Measurements from ENCODE around the gene LRIG2.
"Not testable (repeated sequence)": the region's sequence is repeated elsewhere in the genome, so short reads cannot be mapped to it uniquely, and the experiment has no call there.

DNA sequence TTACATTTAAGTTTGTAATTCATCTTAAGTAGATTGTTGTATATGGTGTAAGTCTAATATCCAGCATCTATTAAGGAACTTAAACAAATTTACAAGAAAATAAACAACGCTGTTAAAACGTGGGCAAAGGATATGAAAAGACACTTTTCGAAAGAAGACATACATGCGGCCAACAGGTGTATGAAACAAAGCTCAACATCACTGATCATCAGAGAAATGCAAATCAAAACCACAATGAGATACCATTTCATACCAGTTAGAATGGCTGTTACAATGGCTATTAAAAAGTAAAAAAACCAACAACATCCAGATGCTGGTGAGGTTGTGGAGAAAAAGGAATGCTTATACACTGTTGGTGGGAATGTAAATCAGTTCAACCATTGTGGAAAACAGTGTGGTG lies 77.5 kb downstream of the LRIG2 start:
- TF ChIP-seq, protein P1, sequence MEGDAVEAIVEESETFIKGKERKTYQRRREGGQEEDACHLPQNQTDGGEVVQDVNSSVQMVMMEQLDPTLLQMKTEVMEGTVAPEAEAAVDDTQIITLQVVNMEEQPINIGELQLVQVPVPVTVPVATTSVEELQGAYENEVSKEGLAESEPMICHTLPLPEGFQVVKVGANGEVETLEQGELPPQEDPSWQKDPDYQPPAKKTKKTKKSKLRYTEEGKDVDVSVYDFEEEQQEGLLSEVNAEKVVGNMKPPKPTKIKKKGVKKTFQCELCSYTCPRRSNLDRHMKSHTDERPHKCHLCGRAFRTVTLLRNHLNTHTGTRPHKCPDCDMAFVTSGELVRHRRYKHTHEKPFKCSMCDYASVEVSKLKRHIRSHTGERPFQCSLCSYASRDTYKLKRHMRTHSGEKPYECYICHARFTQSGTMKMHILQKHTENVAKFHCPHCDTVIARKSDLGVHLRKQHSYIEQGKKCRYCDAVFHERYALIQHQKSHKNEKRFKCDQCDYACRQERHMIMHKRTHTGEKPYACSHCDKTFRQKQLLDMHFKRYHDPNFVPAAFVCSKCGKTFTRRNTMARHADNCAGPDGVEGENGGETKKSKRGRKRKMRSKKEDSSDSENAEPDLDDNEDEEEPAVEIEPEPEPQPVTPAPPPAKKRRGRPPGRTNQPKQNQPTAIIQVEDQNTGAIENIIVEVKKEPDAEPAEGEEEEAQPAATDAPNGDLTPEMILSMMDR (IDR thresholded peaks at IDR 0.05), result not testable (repeated sequence)
- TF ChIP-seq EMX1 (CRISPR knock-in tag; IDR thresholded peaks at IDR 0.05); ZNF317 (CRISPR knock-in tag; IDR thresholded peaks at IDR 0.05; ENCODE audit: borderline replicate concordance, low read depth); SP1 (CRISPR knock-in tag; conservative IDR thresholded peaks at IDR 0.05); CREB1 (CRISPR knock-in tag; IDR thresholded peaks at IDR 0.05); GABPB1 (CRISPR knock-in tag; IDR thresholded peaks at IDR 0.05): not testable (repeated sequence)
- TF ChIP-seq, protein P2, sequence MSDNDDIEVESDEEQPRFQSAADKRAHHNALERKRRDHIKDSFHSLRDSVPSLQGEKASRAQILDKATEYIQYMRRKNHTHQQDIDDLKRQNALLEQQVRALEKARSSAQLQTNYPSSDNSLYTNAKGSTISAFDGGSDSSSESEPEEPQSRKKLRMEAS (CRISPR knock-in tag; IDR thresholded peaks at IDR 0.05), result not testable (repeated sequence)
- TF ChIP-seq, protein P3, sequence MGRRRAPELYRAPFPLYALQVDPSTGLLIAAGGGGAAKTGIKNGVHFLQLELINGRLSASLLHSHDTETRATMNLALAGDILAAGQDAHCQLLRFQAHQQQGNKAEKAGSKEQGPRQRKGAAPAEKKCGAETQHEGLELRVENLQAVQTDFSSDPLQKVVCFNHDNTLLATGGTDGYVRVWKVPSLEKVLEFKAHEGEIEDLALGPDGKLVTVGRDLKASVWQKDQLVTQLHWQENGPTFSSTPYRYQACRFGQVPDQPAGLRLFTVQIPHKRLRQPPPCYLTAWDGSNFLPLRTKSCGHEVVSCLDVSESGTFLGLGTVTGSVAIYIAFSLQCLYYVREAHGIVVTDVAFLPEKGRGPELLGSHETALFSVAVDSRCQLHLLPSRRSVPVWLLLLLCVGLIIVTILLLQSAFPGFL (CRISPR knock-in tag; IDR thresholded peaks at IDR 0.05; ENCODE audit: borderline replicate concordance), result not testable (repeated sequence)
- TF ChIP-seq, protein P4, sequence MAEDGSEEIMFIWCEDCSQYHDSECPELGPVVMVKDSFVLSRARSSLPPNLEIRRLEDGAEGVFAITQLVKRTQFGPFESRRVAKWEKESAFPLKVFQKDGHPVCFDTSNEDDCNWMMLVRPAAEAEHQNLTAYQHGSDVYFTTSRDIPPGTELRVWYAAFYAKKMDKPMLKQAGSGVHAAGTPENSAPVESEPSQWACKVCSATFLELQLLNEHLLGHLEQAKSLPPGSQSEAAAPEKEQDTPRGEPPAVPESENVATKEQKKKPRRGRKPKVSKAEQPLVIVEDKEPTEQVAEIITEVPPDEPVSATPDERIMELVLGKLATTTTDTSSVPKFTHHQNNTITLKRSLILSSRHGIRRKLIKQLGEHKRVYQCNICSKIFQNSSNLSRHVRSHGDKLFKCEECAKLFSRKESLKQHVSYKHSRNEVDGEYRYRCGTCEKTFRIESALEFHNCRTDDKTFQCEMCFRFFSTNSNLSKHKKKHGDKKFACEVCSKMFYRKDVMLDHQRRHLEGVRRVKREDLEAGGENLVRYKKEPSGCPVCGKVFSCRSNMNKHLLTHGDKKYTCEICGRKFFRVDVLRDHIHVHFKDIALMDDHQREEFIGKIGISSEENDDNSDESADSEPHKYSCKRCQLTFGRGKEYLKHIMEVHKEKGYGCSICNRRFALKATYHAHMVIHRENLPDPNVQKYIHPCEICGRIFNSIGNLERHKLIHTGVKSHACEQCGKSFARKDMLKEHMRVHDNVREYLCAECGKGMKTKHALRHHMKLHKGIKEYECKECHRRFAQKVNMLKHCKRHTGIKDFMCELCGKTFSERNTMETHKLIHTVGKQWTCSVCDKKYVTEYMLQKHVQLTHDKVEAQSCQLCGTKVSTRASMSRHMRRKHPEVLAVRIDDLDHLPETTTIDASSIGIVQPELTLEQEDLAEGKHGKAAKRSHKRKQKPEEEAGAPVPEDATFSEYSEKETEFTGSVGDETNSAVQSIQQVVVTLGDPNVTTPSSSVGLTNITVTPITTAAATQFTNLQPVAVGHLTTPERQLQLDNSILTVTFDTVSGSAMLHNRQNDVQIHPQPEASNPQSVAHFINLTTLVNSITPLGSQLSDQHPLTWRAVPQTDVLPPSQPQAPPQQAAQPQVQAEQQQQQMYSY (CRISPR knock-in tag; IDR thresholded peaks at IDR 0.05), result not testable (repeated sequence)
- TF ChIP-seq, protein P5, sequence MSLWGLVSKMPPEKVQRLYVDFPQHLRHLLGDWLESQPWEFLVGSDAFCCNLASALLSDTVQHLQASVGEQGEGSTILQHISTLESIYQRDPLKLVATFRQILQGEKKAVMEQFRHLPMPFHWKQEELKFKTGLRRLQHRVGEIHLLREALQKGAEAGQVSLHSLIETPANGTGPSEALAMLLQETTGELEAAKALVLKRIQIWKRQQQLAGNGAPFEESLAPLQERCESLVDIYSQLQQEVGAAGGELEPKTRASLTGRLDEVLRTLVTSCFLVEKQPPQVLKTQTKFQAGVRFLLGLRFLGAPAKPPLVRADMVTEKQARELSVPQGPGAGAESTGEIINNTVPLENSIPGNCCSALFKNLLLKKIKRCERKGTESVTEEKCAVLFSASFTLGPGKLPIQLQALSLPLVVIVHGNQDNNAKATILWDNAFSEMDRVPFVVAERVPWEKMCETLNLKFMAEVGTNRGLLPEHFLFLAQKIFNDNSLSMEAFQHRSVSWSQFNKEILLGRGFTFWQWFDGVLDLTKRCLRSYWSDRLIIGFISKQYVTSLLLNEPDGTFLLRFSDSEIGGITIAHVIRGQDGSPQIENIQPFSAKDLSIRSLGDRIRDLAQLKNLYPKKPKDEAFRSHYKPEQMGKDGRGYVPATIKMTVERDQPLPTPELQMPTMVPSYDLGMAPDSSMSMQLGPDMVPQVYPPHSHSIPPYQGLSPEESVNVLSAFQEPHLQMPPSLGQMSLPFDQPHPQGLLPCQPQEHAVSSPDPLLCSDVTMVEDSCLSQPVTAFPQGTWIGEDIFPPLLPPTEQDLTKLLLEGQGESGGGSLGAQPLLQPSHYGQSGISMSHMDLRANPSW (CRISPR knock-in tag; conservative IDR thresholded peaks at IDR 0.05; ENCODE audit: low read depth), result not testable (repeated sequence)
- TF ChIP-seq, protein P6, sequence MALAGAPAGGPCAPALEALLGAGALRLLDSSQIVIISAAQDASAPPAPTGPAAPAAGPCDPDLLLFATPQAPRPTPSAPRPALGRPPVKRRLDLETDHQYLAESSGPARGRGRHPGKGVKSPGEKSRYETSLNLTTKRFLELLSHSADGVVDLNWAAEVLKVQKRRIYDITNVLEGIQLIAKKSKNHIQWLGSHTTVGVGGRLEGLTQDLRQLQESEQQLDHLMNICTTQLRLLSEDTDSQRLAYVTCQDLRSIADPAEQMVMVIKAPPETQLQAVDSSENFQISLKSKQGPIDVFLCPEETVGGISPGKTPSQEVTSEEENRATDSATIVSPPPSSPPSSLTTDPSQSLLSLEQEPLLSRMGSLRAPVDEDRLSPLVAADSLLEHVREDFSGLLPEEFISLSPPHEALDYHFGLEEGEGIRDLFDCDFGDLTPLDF (CRISPR knock-in tag; IDR thresholded peaks at IDR 0.05), result not testable (repeated sequence)

Measured in WTC11 (cell line).